ENCODE results near the gene FCF1. TPM values are rescaled to one million over a fixed set of nuclear protein-coding genes. Genes with fewer than 3 reads are reported as not detected.

Gene FCF1
- 19.5 and 20.5 TPM in 2 replicates for total RNA-seq (2014; rRNA removed; shearing (Covaris generic))

DNA sequence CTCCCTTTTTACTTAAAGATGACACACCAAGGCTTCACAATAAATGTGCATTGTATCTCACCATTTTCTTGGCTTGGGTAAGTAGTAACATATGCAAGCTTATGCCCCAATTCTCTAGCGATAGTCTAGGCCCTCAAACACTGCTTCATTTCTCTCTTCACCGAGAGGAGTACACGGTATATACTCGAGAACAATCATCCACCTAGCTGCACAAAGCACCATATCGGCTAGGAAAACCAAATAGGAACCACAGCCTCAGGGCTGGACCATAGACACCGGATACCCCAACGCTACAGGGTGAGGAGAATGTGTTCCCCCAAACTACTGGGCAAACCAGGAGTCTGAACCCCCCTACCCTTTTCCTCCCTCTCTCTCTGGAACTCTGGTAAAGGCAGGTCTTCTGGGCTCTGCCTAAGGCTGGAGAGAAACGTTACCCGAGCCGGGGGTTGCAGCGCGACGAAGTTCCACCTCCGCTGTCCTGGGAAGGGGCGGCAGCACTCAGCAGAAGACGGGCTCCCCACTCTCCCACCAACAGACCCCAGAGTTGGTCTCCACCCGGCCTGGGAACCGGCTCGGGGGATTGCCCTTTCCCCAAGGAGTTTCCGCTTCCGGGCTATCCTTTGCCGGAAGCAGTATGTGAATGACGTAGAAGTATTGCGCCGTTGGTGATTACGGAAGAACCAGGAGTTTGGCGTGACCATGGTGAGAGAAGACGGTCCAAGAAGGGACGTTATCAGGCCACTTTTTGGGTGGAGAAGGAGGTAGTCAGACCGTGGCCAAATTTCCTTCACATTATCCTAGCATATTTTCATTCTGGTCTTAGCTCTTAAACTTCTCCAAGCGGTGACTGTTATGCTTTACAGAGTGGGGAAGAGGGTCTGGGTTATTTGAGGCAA, at the start of gene FCF1, which contains the start of gene AREL1:
Gene FCF1 (plus strand): TSS at position 646 of the 896 bp plus-strand sequence. CDS start 54 bp downstream, at position 700.
Gene AREL1 (minus strand): TSS at position 582 of the 896 bp plus-strand sequence. CDS start 27,465 bp downstream, outside the sequence.

DNA sequence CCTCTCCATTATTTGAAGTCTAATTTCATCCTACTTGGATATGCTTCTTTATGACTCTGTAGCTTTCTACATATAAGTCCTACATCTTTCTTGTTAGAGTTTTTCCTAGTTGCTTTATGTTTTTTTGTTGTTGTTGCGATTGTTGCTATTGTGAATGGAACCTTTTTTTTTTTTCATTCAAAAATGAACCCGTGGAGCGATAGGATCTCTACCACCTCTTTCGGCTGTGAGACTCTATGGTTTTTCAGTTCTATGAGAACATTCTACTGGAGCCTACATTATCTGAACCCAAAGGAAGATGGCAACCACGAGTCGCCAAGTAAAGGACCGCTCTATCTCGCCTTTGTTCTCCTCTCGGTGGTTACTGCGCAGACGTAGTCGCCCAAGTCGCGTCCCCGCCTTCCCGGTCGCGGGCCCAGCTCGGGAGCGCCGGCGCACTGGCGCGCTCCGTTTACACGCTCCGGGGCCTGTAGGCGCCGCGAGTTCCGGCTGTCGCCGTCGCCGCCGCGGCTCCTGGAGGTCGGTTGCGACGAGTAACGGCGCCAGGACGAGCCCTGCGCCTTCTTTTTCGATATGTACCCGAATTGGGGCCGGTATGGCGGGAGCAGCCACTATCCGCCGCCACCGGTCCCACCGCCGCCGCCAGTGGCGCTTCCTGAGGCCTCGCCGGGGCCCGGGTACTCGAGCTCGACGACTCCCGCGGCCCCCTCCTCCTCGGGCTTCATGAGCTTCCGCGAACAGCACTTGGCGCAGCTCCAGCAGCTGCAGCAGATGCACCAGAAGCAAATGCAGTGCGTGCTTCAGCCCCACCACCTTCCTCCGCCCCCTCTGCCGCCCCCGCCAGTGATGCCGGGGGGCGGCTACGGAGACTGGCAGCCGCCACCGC, 50.2 kb downstream of the FCF1 start, which contains the start of gene YLPM1:
Gene YLPM1 (plus strand): TSS at position 400 of the 886 bp plus-strand sequence. CDS start 174 bp downstream, at position 574.

Small RNA genes lying within 50 kb of the gene (small RNA-seq; reads per million reads assigned to genes)
- not detected for gene RF00409

Other genes starting within 250 kb of the FCF1 start
- gene NPC2, start 219.8 kb upstream of the FCF1 start, total RNA-seq (2014; rRNA removed; shearing (Covaris generic)): 152 and 159 TPM in 2 replicates
- gene ISCA2, start 219.4 kb upstream of the FCF1 start, total RNA-seq (2014; rRNA removed; shearing (Covaris generic)): 16.6 and 16.7 TPM in 2 replicates
- gene LTBP2, start 100.9 kb upstream of the FCF1 start, total RNA-seq (2014; rRNA removed; shearing (Covaris generic)): 3.4 and 5.8 TPM in 2 replicates
- 15.5 and 17.1 TPM in 2 replicates for gene AREL1, start 64 bp upstream of the FCF1 start, total RNA-seq (2014; rRNA removed; shearing (Covaris generic))
- gene YLPM1, start 50.2 kb downstream of the FCF1 start, total RNA-seq (2014; rRNA removed; shearing (Covaris generic)): 12.9 and 15.6 TPM in 2 replicates
- gene PROX2, start 163.0 kb downstream of the FCF1 start, total RNA-seq (2014; rRNA removed; shearing (Covaris generic)): not detected in 2 replicates
- 47.6 and 49.2 TPM in 2 replicates for gene DLST, start 168.8 kb downstream of the FCF1 start, total RNA-seq (2014; rRNA removed; shearing (Covaris generic))
- gene RPS6KL1, start 210.1 kb downstream of the FCF1 start, total RNA-seq (2014; rRNA removed; shearing (Covaris generic)): 6.9 TPM in 2 replicates
- gene PGF, start 242.5 kb downstream of the FCF1 start, total RNA-seq (2014; rRNA removed; shearing (Covaris generic)): 3.7 and 5.1 TPM in 2 replicates

Data from A375 (cell line).